Fibroblast of skin of abdomen (primary cell): Measurements from ENCODE around the gene NLRP10. TPM values are rescaled to one million over a fixed set of nuclear protein-coding genes. Genes with fewer than 3 reads are reported as not detected.
"Not testable (repeated sequence)": the region's sequence is repeated elsewhere in the genome, so short reads cannot be mapped to it uniquely, and the experiment has no call there.

Source experiments
- DNase-seq: peaks from one replicate; pipeline ENCODE4 v3.0.0-alpha.2; 2013
- polyA plus RNA-seq, 2 experiments: library from polyadenylated mRNA; unstranded; fragments of 120-200 nt; gene quantifications; one replicate each; pipeline ENCODE4 v1.2.1, GENCODE V29; 2013; ENCODE audit not compliant: insufficient read length in 2 of 2

NLRP10 gene
- polyA plus RNA-seq (2013, experiment 1 of 2; ENCODE audit: insufficient read length), result 0.13 TPM
- 0.26 TPM for polyA plus RNA-seq (2013, experiment 2 of 2; ENCODE audit: insufficient read length)

GRCh38 chr11:7965386-7965785 is at the start of gene NLRP10:
Gene NLRP10 (minus strand): TSS chr11:7965447. CDS start chr11:7963495, 1,952 bp downstream.
- peak; percentile 77 for DNase-seq

GRCh38 chr11:8013833-8014232 is 48.6 kb upstream of the NLRP10 start:
- DNase-seq, result no peak

- DNase-seq, result peak; percentile 97
These were observed 46.8 kb upstream of the NLRP10 start for GRCh38 chr11:8011981-8012444.

GRCh38 chr11:8011371-8011770 is 46.1 kb upstream of the NLRP10 start:
- no peak for DNase-seq

- no peak for DNase-seq
These were observed 44.6 kb upstream of the NLRP10 start for GRCh38 chr11:8009856-8010255.

GRCh38 chr11:8008212-8008611 is 43.0 kb upstream of the NLRP10 start:
- DNase-seq, result no peak

GRCh38 chr11:8006349-8006977 is 41.2 kb upstream of the NLRP10 start:
- DNase-seq, result peak; percentile 64

GRCh38 chr11:8005556-8005955 is 40.3 kb upstream of the NLRP10 start:
- DNase-seq, result no peak

GRCh38 chr11:8004008-8004407 is 38.8 kb upstream of the NLRP10 start:
- no peak for DNase-seq

GRCh38 chr11:8003187-8003586 is 37.9 kb upstream of the NLRP10 start:
- DNase-seq, result no peak

- no peak for DNase-seq
These were observed 37.4 kb upstream of the NLRP10 start for GRCh38 chr11:8002676-8003075.

- DNase-seq, result no peak
These were observed 35.1 kb upstream of the NLRP10 start for GRCh38 chr11:8000390-8000789.

GRCh38 chr11:7999795-8000194 is 34.5 kb upstream of the NLRP10 start:
- no peak for DNase-seq

- no peak for DNase-seq
These were observed 29.5 kb upstream of the NLRP10 start for GRCh38 chr11:7994581-7995278.

- DNase-seq, result not testable (repeated sequence)
These were observed 22.3 kb upstream of the NLRP10 start for GRCh38 chr11:7987560-7987883.

- DNase-seq, result peak; percentile 100
These were observed 21.7 kb upstream of the NLRP10 start, which contains the start of gene EIF3F for GRCh38 chr11:7986768-7987559. Gene EIF3F (plus strand): TSS chr11:7987337. CDS start chr11:7987353, 16 bp downstream.

- no peak for DNase-seq
These were observed 18.8 kb upstream of the NLRP10 start for GRCh38 chr11:7983832-7984590.

GRCh38 chr11:7982582-7983119 is 17.4 kb upstream of the NLRP10 start:
- DNase-seq, result no peak

GRCh38 chr11:7981619-7982157 is 16.4 kb upstream of the NLRP10 start:
- no peak for DNase-seq

- peak; percentile 88 for DNase-seq
These were observed 12.1 kb upstream of the NLRP10 start for GRCh38 chr11:7977232-7977917.

- DNase-seq, result peak; percentile 14
These were observed 9.4 kb upstream of the NLRP10 start for GRCh38 chr11:7974668-7975067.
